ENCODE data around the gene KRT82.

- no peak for TF ChIP-seq CTCF (IDR thresholded peaks at IDR 0.05)
- TF ChIP-seq POLR2A (IDR thresholded peaks at IDR 0.05): no peak
These were observed 22.8 kb downstream of the KRT82 start for GRCh38 chr12:52383331-52383730.

All from transverse colon (tissue), 3 donors.